ENCODE measurements around the gene CCS. TPM values are rescaled to one million over a fixed set of nuclear protein-coding genes. Genes with fewer than 3 reads are reported as not detected.

Gene CCS
- total RNA-seq, 1 donor from 2014 or later = 79.8 TPM

GRCh38 chr11:66626926-66627325 is 33.9 kb downstream of the CCS start:
- no peak for DNase-seq (ENCODE audit: low spot score in 2 of 2, unreplicated experiment in 2 of 2)
- H3K36me3 Mint-ChIP-seq = peaks cover 35% of the 10 kb centered on the region
- no peaks in the 10 kb centered on the region for H3K4me1 Mint-ChIP-seq
- H3K27ac Mint-ChIP-seq = no peak overlapping the region
- no peaks in the 10 kb centered on the region for H3K9me3 Mint-ChIP-seq
- H3K4me3 Mint-ChIP-seq = no peak overlapping the region
- TF ChIP-seq CTCF (IDR thresholded peaks at IDR 0.05; ENCODE audit: unreplicated experiment) = no peak
- H3K27me3 Mint-ChIP-seq (ENCODE audit: low read depth) = no peaks in the 10 kb centered on the region

GRCh38 chr11:66628061-66628603 is 35.1 kb downstream of the CCS start:
- Mint-ChIP-seq H3K27me3 (ENCODE audit: low read depth) (no peaks in the 10 kb centered on the region), H3K27ac (no peak overlapping the region), H3K9me3 (no peaks in the 10 kb centered on the region), H3K4me1 (no peaks in the 10 kb centered on the region), H3K4me3 (no peak overlapping the region), H3K36me3 (peaks cover 39% of the 10 kb centered on the region)
- TF ChIP-seq CTCF (IDR thresholded peaks at IDR 0.05; ENCODE audit: unreplicated experiment) = no peak
- DNase-seq (ENCODE audit: low spot score in 2 of 2, unreplicated experiment in 2 of 2) = no peak

GRCh38 chr11:66629356-66629755 is 36.4 kb downstream of the CCS start:
- no peaks in the 10 kb centered on the region for H3K27me3 Mint-ChIP-seq (ENCODE audit: low read depth)
- peaks cover 39% of the 10 kb centered on the region for H3K36me3 Mint-ChIP-seq
- H3K4me3 Mint-ChIP-seq = no peak overlapping the region
- no peak for TF ChIP-seq CTCF (IDR thresholded peaks at IDR 0.05; ENCODE audit: unreplicated experiment)
- no peaks in the 10 kb centered on the region for H3K9me3 Mint-ChIP-seq
- DNase-seq (ENCODE audit: low spot score in 2 of 2, unreplicated experiment in 2 of 2) = no peak
- no peak overlapping the region for H3K27ac Mint-ChIP-seq
- H3K4me1 Mint-ChIP-seq = no peaks in the 10 kb centered on the region

- peaks cover 39% of the 10 kb centered on the region for H3K36me3 Mint-ChIP-seq
- no peak overlapping the region for H3K27ac Mint-ChIP-seq
- H3K27me3 Mint-ChIP-seq (ENCODE audit: low read depth) = no peaks in the 10 kb centered on the region
- H3K4me1 Mint-ChIP-seq = no peaks in the 10 kb centered on the region
- H3K4me3 Mint-ChIP-seq = no peak overlapping the region
- no peak for TF ChIP-seq CTCF (IDR thresholded peaks at IDR 0.05; ENCODE audit: unreplicated experiment)
- no peak for DNase-seq (ENCODE audit: low spot score in 2 of 2, unreplicated experiment in 2 of 2)
- no peaks in the 10 kb centered on the region for H3K9me3 Mint-ChIP-seq
Measured at GRCh38 chr11:66631883-66632282, 38.9 kb downstream of the CCS start.

GRCh38 chr11:66632952-66633351 is 40.0 kb downstream of the CCS start:
- no peak overlapping the region for H3K27ac Mint-ChIP-seq
- peaks cover 32% of the 10 kb centered on the region for H3K36me3 Mint-ChIP-seq
- peaks cover 6% of the 10 kb centered on the region for H3K4me1 Mint-ChIP-seq
- H3K4me3 Mint-ChIP-seq = no peak overlapping the region
- TF ChIP-seq CTCF (IDR thresholded peaks at IDR 0.05; ENCODE audit: unreplicated experiment) = no peak
- no peaks in the 10 kb centered on the region for H3K27me3 Mint-ChIP-seq (ENCODE audit: low read depth)
- H3K9me3 Mint-ChIP-seq = no peaks in the 10 kb centered on the region
- DNase-seq (ENCODE audit: low spot score in 2 of 2, unreplicated experiment in 2 of 2) = no peak

- TF ChIP-seq CTCF (IDR thresholded peaks at IDR 0.05; ENCODE audit: unreplicated experiment) = no peak
- Mint-ChIP-seq H3K36me3 (peaks cover 26% of the 10 kb centered on the region), H3K9me3 (no peaks in the 10 kb centered on the region), H3K4me3 (no peak overlapping the region), H3K27me3 (ENCODE audit: low read depth) (no peaks in the 10 kb centered on the region), H3K27ac (no peak overlapping the region), H3K4me1 (peaks cover 30% of the 10 kb centered on the region)
- no peak for DNase-seq (ENCODE audit: low spot score in 2 of 2, unreplicated experiment in 2 of 2)
Measured at GRCh38 chr11:66636411-66636810, 43.4 kb downstream of the CCS start.
